Upper lobe of right lung (tissue), 1 donor: Measurements from ENCODE around the gene MGME1. TPM values are rescaled to one million over a fixed set of nuclear protein-coding genes. Genes with fewer than 3 reads are reported as not detected.

Source experiments
- ATAC-seq: fragments of 200-7000 bp; cut with Tn5 transposase; one replicate; pipeline ENCODE4 v1.9.1; 2020; ENCODE audit warnings: mild to moderate bottlenecking, moderate library complexity
- DNase-seq: peaks from one replicate; pipeline ENCODE4 v3.0.0-alpha.2; 2020
- H3K27ac ChIP-seq: fragments of 200-600 bp; one replicate; pipeline ENCODE4 v1.8.0; 2022
- H3K27me3 ChIP-seq: fragments of 200-600 bp; one replicate; pipeline ENCODE4 v1.8.0; 2022; ENCODE audit warnings: mild to moderate bottlenecking
- H3K36me3 ChIP-seq: fragments of 200-600 bp; one replicate; pipeline ENCODE4 v1.8.0; 2022
- H3K4me1 ChIP-seq: fragments of 200-600 bp; one replicate; pipeline ENCODE4 v1.8.0; 2022
- H3K4me3 ChIP-seq: fragments of 200-600 bp; one replicate; pipeline ENCODE4 v1.8.0; 2022; ENCODE audit warnings: mild to moderate bottlenecking
- H3K9me3 ChIP-seq: fragments of 200-600 bp; one replicate; pipeline ENCODE4 v1.8.0; 2022
- CTCF ChIP-seq: fragments of 200-600 bp; IDR thresholded peaks from one replicate; pipeline ENCODE4 v1.8.0; 2022; ENCODE audit warnings: antibody characterized with exemption
- intact Hi-C: fragments of 100-400 bp; cut with DNase I; formaldehyde crosslinking; loops from one replicate; pipeline ENCODE4 v1.11.0; 2022
- total RNA-seq: library from RNA; stranded (reverse); fragmentation: NEBNext Ultra II Directional; extraction: Animal tissue kit (Norgen Biotek cat#: 25700); gene quantifications from one replicate; pipeline ENCODE4 v1.2.1, GENCODE V29; 2021
- donor health status: DM: no; HTN: yes; CAD: no; lungs with severe emphysema.

Gene MGME1
- total RNA-seq, 1 donor from 2014 or later: 10.2 TPM

- peak overlapping the region; percentile 99 for H3K27ac ChIP-seq
- H3K27me3 ChIP-seq: no peaks in the 10 kb centered on the region
- ATAC-seq (no peak), DNase-seq (no peak)
- intact Hi-C loops: no loop called here
- peak overlapping the region; percentile 96 for H3K4me3 ChIP-seq
- H3K36me3 ChIP-seq: no peaks in the 10 kb centered on the region
- no peak for TF ChIP-seq CTCF
- no peaks in the 10 kb centered on the region for H3K9me3 ChIP-seq
- peaks cover 71% of the 10 kb centered on the region for H3K4me1 ChIP-seq
These were observed 4.2 kb upstream of the MGME1 start for GRCh38 chr20:17964632-17965031.

GRCh38 chr20:17965042-17965697 is 3.6 kb upstream of the MGME1 start:
- TF ChIP-seq CTCF: no peak
- Histone ChIP-seq H3K4me3 (peak overlapping the region; percentile 96), H3K27ac (peak overlapping the region; percentile 99), H3K4me1 (peaks cover 69% of the 10 kb centered on the region), H3K9me3 (no peaks in the 10 kb centered on the region), H3K27me3 (no peaks in the 10 kb centered on the region), H3K36me3 (no peaks in the 10 kb centered on the region)
- intact Hi-C loops: no loop called here
- DNase-seq: no peak
- no peak for ATAC-seq

GRCh38 chr20:17966432-17967310 is 2.1 kb upstream of the MGME1 start:
- intact Hi-C loops: no loop called here

GRCh38 chr20:17967521-17968365 is 1.1 kb upstream of the MGME1 start:
- no peak for TF ChIP-seq CTCF
- H3K36me3 ChIP-seq: no peaks in the 10 kb centered on the region
- no peaks in the 10 kb centered on the region for H3K27me3 ChIP-seq
- peak; percentile 5 for ATAC-seq
- H3K27ac ChIP-seq: peak overlapping the region; percentile 99
- peaks cover 69% of the 10 kb centered on the region for H3K4me1 ChIP-seq
- intact Hi-C loops: no loop called here
- H3K9me3 ChIP-seq: no peaks in the 10 kb centered on the region
- no peak for DNase-seq
- peak overlapping the region; percentile 96 for H3K4me3 ChIP-seq

More at GRCh38 chr20:17966432-17967310, 2.1 kb upstream of the MGME1 start:
- Histone ChIP-seq H3K4me1 (peaks cover 69% of the 10 kb centered on the region), H3K27ac (peak overlapping the region; percentile 99), H3K27me3 (no peaks in the 10 kb centered on the region), H3K4me3 (peak overlapping the region; percentile 96), H3K36me3 (no peaks in the 10 kb centered on the region), H3K9me3 (no peaks in the 10 kb centered on the region)
- ATAC-seq: no peak
- DNase-seq: no peak
- TF ChIP-seq CTCF: peak; percentile 32

- intact Hi-C loops: no loop called here
- ATAC-seq (peak; percentile 2), DNase-seq (no peak)
- no peaks in the 10 kb centered on the region for H3K27me3 ChIP-seq
- peak overlapping the region; percentile 99 for H3K27ac ChIP-seq
- no peaks in the 10 kb centered on the region for H3K9me3 ChIP-seq
- peaks cover 66% of the 10 kb centered on the region for H3K4me1 ChIP-seq
- H3K36me3 ChIP-seq: no peaks in the 10 kb centered on the region
- H3K4me3 ChIP-seq: peak overlapping the region; percentile 96
- TF ChIP-seq CTCF: no peak
These were observed 563 bp downstream of the MGME1 start for GRCh38 chr20:17969278-17969883.
